HG02798 (cell line): Measurements from ENCODE around the gene EEF1AKMT4.
A peak's percentile ranks its signal among the peaks of the same experiment; 100 is the strongest.

Source experiments
- ATAC-seq: cut with Tn5 transposase; IDR thresholded peaks from one replicate; pipeline ENCODE4 v1.9.1; 2021; ENCODE audit warnings: mild to moderate bottlenecking; ENCODE audit not compliant: unreplicated experiment, poor library complexity

The EEF1AKMT4 gene

DNA sequence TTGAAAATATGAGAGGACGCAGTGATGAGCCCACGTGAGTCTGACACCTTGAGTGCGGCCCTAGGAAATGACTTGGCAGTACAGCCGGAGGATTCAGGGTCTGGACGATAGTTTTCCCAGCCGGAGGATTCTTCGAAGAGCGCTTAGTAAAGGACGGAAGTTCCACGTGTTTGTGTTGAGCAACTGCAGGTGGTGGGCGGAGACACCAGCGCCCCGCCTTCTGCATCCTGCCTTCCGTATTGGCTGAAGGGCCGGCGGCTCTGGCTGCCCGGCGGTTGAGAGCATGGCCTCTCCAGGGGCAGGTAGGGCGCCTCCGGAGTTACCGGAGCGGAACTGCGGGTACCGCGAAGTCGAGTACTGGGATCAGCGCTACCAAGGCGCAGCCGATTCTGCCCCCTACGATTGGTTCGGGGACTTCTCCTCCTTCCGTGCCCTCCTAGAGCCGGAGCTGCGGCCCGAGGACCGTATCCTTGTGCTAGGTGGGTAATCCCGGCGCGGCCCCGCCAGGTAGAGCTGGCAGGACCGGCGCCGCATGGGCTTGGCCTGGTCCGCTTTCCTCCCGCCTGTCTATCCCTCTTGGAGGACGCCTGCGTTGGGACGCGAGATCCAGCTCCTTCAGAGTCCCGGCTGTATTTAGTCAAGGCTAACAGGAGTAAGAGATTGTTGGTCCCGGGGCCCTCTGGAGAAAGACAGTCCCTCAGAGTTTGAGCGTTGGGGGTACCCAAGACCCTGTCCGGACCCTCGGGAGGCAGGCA lies at the start of gene EEF1AKMT4:
EEF1AKMT4 (plus strand) TSS at position 261 of the 755 bp plus-strand sequence; CDS start at position 284, 23 bp downstream.
- ATAC-seq, result peak; percentile 94

DNA sequence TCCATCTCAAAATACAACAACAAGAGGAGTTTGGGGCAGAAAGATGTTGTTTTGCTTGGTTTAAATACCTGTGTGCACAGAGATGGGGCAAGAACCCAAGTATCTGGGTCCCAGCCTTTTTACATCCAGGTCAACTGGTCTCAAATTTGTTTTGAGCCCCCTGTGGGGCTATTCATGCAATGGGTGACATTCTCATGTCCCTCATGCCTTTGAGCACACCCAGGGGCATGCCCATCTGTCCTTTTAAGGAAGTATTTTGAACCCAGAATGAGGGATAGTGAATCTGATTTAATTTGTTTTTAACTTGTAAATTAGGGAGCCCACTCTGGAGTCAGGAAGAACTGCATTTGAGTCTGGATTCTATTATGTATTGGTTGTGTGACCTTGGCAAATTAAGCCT lies 48.6 kb upstream of the EEF1AKMT4 start:
- ATAC-seq, result no peak

DNA sequence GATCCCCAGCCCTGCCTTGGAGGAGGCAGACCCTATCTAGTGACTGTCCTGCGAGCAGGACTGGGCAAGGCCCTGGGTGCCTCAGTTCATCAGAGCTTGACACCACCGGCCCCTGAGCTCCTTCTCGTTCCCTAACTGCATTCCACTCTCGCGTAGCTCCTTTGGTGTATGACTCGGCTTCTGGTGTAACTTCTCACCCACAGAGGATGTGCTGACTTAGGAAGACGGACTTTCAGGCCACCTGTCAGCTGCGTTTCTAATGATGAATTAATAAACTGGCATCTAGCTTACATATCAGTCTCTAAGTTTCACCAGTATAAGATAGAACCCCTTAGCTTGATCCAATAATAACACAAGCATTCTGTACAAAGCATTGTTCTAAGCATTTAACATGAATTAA lies 45.9 kb upstream of the EEF1AKMT4 start:
- no peak for ATAC-seq

- ATAC-seq, result no peak
Measured at GRCh38 chr3:184209146-184209923, 40.1 kb upstream of the EEF1AKMT4 start.

DNA sequence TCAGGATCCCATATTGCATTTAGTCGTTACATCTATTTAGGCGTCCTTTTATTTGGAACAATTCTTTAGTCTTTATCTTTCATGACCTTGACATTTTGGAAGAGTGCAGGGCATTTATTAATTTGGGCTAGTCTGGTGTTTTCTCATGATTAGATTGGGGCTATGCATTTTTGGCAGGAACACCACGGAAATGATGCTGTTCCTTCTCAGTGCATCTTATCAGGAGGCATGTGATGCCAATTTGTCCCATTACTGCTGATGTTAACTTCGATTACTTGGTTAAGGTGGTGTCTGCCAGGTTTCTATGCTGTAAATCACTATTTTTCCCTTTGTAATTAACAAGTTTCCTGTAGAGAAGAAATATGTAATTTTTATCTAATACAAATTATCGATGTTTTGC lies 38.2 kb upstream of the EEF1AKMT4 start:
- no peak for ATAC-seq

DNA sequence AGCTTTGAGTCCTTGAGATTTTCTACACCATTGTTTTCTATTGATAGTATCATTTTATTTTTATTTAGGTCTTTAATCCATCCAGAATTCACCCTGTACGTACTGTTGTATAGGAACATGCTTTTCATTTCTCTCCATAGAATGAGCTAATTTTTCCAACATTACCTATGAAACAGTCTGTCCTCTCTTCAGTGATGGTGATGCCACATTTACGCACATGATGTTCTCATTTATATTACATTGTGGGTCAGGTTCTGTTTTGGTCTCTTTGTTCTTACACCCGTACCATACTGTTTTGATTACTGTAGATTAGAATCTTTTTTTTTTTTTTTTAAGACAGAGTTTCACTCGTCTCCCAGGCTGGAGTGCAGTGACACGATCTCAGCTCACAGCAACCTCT lies 37.8 kb upstream of the EEF1AKMT4 start:
- no peak for ATAC-seq

GRCh38 chr3:184218814-184219213 lies 30.7 kb upstream of the EEF1AKMT4 start:
- ATAC-seq, result no peak

GRCh38 chr3:184222521-184222920 lies 27.0 kb upstream of the EEF1AKMT4 start:
- ATAC-seq, result no peak

- no peak for ATAC-seq
Measured at GRCh38 chr3:184223946-184224345, 25.5 kb upstream of the EEF1AKMT4 start.

DNA sequence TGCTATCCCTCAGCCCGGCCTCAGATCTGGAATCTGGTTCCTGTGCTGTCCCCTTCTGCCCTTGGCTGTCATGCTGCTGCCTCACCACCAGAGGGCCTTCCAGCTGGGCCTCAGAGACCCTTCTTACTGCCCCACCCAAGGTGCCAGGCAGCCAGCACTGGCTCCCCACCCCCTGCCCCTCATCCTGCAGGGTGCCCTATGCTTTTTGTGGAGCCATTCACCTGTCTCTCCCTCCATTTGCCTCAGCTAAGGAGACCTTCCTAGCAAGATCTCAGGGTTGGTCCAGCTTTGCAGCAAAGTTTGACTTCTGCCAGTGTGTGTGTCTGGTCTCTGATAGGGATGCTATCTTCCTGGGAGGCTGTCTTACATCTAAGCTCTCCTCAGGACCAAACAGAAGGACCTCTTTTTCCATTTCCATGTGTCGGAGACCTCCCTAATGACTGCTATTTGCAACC lies 22.0 kb upstream of the EEF1AKMT4 start:
- no peak for ATAC-seq

- ATAC-seq, result no peak
Measured at GRCh38 chr3:184228376-184229137, 20.9 kb upstream of the EEF1AKMT4 start.

GRCh38 chr3:184229394-184230080 lies 19.9 kb upstream of the EEF1AKMT4 start, which contains the start of gene VWA5B2:
VWA5B2 (plus strand) TSS chr3:184229585; CDS start chr3:184230529, 944 bp downstream.
- peak; percentile 89 for ATAC-seq

DNA sequence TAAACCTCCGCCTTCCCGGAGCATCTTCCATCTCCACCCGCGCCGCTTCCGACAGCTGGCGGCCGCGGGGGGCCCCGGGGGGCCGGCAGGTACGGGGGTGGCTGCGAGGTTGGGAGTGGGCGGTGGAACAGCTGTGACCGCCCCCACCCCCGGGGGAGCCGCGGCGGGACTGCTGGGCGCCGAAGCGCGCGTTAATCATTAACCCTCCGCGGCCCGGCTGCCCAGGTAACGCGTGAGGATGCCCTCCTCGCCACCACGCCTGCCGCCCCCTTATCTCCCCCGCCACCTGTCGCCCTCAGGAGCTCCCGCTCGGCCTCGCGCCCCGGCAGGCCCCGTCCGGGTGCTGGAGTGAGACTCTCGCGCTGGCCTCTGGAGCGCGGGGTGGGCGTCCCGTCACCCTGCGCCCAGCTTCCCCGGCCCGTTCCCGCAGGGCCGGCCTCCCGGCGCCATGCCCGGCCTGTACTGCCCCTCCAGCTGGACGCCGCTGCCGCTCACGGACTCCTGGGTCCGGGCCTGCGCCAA lies 19.3 kb upstream of the EEF1AKMT4 start:
- ATAC-seq, result no peak

DNA sequence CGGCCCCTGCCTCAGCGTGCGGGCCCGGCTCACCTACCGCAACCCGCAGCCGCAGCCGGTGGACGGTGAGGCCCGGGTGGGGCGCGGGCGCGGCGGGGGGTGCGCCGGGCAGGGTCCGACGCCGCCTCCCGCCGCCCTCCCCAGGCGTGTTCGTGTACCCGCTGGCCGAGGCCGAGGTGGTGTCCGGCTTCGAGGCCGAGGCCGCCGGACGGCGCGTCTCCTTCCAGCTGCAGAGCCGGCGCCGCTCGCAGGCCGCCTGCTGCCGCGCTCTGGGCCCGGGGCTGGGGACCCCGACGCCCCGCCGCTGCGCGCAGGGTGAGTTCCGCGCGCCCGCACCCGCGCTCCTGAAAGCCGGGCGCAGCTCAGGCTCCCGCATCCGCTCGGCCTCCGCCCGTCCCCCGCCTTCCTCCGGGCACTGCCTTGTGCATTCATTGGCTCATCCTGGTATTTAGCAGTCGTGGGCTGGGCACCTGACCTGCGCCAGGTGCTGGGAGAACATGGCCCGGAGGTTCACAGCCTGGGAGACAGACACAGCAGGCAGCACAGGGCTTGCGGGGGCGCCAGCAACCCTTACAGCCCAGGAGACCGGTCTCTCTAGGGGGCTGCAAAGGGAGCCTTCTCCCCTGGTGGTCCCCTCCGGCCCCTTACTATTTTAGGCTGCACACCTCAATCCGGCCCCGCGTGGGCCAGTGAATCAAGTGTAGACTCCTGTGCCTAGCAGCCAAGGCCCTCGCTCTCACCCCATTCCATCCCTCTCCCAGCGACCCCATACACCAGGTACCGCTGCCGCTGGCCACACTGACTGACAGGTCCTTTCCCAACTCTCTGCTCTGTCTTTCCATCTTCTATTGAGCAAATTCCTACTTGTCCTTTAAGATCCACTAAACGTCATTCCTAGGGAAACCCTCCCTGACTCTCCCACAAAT lies 18.6 kb upstream of the EEF1AKMT4 start:
- ATAC-seq, result no peak

DNA sequence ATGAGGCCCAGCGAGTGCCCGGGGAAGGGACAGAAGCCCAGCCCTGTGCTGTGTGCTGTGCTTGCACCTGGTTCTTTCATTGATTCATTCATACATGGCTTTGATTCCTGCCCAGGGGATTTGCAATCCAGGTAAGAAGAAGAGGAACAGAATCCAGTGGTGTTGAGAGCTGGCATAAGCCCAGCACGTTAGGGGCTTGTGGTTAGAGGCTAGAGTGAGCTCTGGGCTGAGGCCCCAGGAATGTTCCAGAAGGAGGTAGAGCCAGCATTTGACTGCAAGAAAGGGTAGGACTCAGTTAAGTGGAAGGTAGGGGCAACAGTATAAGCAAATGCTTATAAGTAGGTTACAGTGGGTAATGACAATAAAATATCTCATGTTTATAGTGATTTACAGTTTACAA lies 17.8 kb upstream of the EEF1AKMT4 start:
- no peak for ATAC-seq

GRCh38 chr3:184233127-184233843 lies 16.2 kb upstream of the EEF1AKMT4 start:
- ATAC-seq, result no peak

DNA sequence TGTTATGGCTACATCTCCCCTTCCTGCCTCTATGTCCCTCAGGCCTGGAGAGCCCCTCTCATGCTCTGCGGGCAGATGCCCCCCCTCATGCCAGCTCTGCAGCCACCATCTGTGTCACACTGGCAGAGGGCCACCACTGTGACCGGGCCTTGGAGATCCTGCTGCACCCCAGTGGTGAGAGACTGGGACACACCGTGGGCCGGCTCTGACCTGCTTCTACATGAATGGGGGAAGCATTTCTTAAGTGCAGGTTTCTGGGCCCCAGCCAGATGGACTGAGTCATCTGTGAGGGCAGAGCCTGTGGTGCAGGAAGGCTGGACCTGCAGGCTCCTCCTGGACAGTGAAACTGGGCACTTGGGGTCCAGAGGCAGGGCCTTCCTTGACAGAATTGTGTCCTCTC lies 15.2 kb upstream of the EEF1AKMT4 start:
- no peak for ATAC-seq

GRCh38 chr3:184234671-184235380 lies 14.6 kb upstream of the EEF1AKMT4 start:
- no peak for ATAC-seq
